ENCODE data around the gene NBPF15.
A peak's percentile ranks its signal among the peaks of the same experiment; 100 is the strongest.
"Not testable (repeated sequence)": the region's sequence is repeated elsewhere in the genome, so short reads cannot be mapped to it uniquely, and the experiment has no call there.

NBPF15 gene

GRCh38 chr1:144439737-144440136, 21.7 kb downstream of the NBPF15 start:
- not testable (repeated sequence) for H3K4me1 ChIP-seq (ENCODE audit: control insufficient read depth, insufficient read depth, low read length, unreplicated experiment); H3K27me3 ChIP-seq (ENCODE audit: insufficient read depth, low read length); H3K36me3 ChIP-seq (ENCODE audit: insufficient read depth, low read length); H3K4me3 ChIP-seq (ENCODE audit: low read depth, low read length); H3K79me2 ChIP-seq (ENCODE audit: control insufficient read depth, insufficient read depth, low read length, unreplicated experiment); H2AFZ ChIP-seq (ENCODE audit: low read length, unreplicated experiment); H3K27ac ChIP-seq (ENCODE audit: low read depth, low read length)

DNA sequence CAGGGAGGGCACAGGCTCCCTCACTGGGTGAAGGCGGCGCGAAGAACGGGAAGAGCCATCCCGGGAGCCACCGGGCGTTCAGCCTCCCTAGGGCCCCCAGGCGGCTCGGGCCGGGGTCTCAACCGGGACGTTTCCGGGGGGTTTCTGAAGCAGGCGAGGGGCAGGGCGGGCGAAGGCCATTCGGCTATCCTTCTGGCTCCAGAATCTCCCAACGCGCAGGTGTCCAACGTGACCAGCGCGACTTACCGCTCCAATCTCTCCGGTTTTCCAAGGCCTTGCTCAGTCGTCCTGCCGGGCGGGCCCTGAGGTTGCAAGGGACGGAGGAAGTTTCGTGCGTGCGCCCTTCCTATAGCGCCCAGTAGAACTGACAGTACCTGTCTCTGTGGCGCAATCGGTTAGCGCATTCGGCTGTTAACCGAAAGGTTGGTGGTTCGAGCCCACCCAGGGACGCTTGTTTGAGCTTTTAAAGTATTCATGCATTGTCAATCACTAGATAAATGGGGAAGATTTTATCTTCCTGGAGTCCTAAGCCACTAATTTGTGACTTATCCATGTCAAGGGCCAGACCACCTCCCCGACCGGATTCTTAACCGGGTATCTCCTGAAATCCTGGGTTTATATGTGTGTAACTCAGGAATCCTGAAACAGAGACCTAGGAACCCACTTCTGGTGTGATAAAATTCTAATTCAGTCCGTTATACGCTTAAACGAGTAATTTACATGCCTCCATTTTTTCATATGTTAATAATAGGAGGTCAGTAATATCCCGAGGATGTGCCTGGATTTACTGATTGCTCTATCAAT, 42.4 kb downstream of the NBPF15 start:
- H3K36me3 ChIP-seq (ENCODE audit: insufficient read depth, low read length); H3K27ac ChIP-seq (ENCODE audit: low read depth, low read length); H3K79me2 ChIP-seq (ENCODE audit: control insufficient read depth, insufficient read depth, low read length, unreplicated experiment); H3K4me1 ChIP-seq (ENCODE audit: control insufficient read depth, insufficient read depth, low read length, unreplicated experiment); H3K27me3 ChIP-seq (ENCODE audit: insufficient read depth, low read length); H2AFZ ChIP-seq (ENCODE audit: low read length, unreplicated experiment): not testable (repeated sequence)
- peak overlapping the region; percentile 71 for H3K4me3 ChIP-seq (ENCODE audit: low read depth, low read length)

GRCh38 chr1:144413404-144414118, 47.9 kb downstream of the NBPF15 start:
- 0 out of 2 replicates have a peak overlapping the region, but pooled peaks have one; percentile 64 for H3K27ac ChIP-seq (ENCODE audit: low read depth, low read length)
- not testable (repeated sequence) for H3K4me1 ChIP-seq (ENCODE audit: control insufficient read depth, insufficient read depth, low read length, unreplicated experiment); H3K36me3 ChIP-seq (ENCODE audit: insufficient read depth, low read length); H3K79me2 ChIP-seq (ENCODE audit: control insufficient read depth, insufficient read depth, low read length, unreplicated experiment); H3K27me3 ChIP-seq (ENCODE audit: insufficient read depth, low read length); H2AFZ ChIP-seq (ENCODE audit: low read length, unreplicated experiment)
- H3K4me3 ChIP-seq (ENCODE audit: low read depth, low read length): peak overlapping the region; percentile 65

DNA sequence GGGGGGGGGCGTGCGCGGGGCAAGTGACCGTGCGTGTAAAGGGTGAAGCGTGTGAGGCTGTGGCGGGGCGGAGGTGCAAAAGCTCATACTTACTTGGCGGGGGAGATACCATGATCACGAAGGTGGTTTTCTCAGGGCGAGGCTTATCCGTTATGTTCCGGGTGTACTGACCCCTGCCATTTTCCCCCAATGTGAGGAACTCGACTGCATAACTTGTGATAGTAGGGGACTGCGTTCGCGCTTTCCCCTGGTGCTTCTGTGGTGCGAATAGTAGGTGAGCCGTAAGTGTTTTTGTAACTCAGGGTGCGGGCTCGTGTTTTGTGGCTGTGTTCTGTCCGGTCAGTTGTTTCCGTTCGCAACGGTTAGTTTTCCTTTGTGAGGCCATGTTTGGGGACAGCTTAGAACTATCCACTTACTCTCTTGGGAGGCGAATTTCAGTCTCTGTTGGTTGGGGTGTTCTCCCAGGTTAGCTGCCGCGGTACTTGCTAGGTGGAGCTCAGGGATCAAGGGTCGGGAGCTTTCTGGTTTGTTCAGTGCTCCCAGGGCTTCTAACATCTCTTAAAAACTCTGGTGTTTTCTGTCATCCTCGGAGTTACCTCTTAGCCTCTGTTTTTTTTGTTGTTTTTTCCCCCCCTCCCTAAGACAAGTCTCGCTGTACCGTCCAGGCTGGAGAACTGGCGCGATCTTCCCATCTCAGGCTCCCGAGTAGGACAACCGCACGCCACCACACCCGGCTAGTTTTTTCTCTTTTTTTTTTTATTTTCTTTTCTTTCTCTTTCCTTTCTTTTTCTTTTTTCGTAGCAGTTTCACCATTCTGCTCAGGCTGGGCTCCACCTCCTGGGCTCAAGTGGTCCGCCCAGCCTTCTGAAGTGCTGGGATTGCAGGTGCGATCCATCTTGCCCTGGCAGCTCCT, 48.7 kb downstream of the NBPF15 start:
- H3K36me3 ChIP-seq (ENCODE audit: insufficient read depth, low read length); H3K27me3 ChIP-seq (ENCODE audit: insufficient read depth, low read length); H2AFZ ChIP-seq (ENCODE audit: low read length, unreplicated experiment); H3K4me1 ChIP-seq (ENCODE audit: control insufficient read depth, insufficient read depth, low read length, unreplicated experiment); H3K79me2 ChIP-seq (ENCODE audit: control insufficient read depth, insufficient read depth, low read length, unreplicated experiment): not testable (repeated sequence)
- H3K4me3 ChIP-seq (ENCODE audit: low read depth, low read length): peak overlapping the region; percentile 65
- peak overlapping the region; percentile 64 for H3K27ac ChIP-seq (ENCODE audit: low read depth, low read length)

DNA sequence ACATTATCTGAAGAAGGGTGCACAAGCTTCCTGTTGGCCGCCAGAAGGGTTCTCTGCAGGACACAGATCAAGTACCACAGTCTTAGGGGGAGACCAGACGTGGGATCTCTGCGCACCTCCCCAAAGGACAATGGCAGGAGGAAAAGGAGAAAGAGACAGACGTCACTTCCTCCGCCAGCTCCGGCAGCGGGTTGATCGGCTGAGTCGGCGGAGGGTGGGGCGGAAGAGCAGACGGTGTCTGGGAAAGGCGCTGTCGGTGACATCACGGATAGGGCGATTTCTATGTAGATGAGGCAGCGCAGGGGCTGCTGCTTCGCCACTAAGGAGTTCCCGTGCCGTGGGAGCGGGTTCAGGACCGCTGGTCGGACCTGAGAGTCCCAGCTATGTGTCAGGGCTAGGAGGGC, 49.4 kb downstream of the NBPF15 start:
- not testable (repeated sequence) for H3K27ac ChIP-seq (ENCODE audit: low read depth, low read length); H3K4me3 ChIP-seq (ENCODE audit: low read depth, low read length)

DNA sequence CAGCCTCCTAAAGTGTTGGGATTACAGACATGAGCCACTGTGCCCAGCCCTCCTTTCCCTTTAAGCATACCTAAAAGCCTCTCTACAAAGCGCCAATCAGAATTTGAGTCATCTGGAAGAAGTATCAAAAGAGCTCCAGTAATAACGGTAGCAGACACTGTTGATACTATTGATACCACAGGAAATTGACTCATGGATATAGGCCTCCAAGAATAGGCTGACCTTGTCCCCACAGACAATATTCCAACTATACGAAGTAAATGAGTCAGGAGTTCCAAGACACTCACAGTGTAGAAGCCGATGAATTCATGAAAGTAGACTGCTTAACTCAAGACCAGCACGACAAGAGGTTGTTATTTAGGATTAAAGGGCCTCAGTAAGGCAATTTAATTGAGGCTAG, 58.7 kb downstream of the NBPF15 start:
- H3K36me3 ChIP-seq (ENCODE audit: insufficient read depth, low read length); H3K79me2 ChIP-seq (ENCODE audit: control insufficient read depth, insufficient read depth, low read length, unreplicated experiment); H3K27me3 ChIP-seq (ENCODE audit: insufficient read depth, low read length); H3K4me1 ChIP-seq (ENCODE audit: control insufficient read depth, insufficient read depth, low read length, unreplicated experiment); H3K4me3 ChIP-seq (ENCODE audit: low read depth, low read length); H3K27ac ChIP-seq (ENCODE audit: low read depth, low read length); H2AFZ ChIP-seq (ENCODE audit: low read length, unreplicated experiment): not testable (repeated sequence)

More for the DNA sequence above, 49.4 kb downstream of the NBPF15 start:
- H2AFZ ChIP-seq (ENCODE audit: low read length, unreplicated experiment); H3K79me2 ChIP-seq (ENCODE audit: control insufficient read depth, insufficient read depth, low read length, unreplicated experiment); H3K36me3 ChIP-seq (ENCODE audit: insufficient read depth, low read length); H3K27me3 ChIP-seq (ENCODE audit: insufficient read depth, low read length); H3K4me1 ChIP-seq (ENCODE audit: control insufficient read depth, insufficient read depth, low read length, unreplicated experiment): not testable (repeated sequence)

GRCh38 chr1:144371651-144372050, 89.8 kb downstream of the NBPF15 start:
- not testable (repeated sequence) for H3K36me3 ChIP-seq (ENCODE audit: insufficient read depth, low read length); H3K27ac ChIP-seq (ENCODE audit: low read depth, low read length); H3K4me1 ChIP-seq (ENCODE audit: control insufficient read depth, insufficient read depth, low read length, unreplicated experiment); H3K79me2 ChIP-seq (ENCODE audit: control insufficient read depth, insufficient read depth, low read length, unreplicated experiment); H3K27me3 ChIP-seq (ENCODE audit: insufficient read depth, low read length); H3K4me3 ChIP-seq (ENCODE audit: low read depth, low read length); H2AFZ ChIP-seq (ENCODE audit: low read length, unreplicated experiment)
